Skin epidermis (tissue), 12 donors: ENCODE data around the gene TWIST2.

Experiments
- H3K27ac ChIP-seq, 21 experiments: fragments of 200-600 bp; sonication (generic) in 11 of 21; one replicate each; pipeline ENCODE4 v1.5.0; 2020; ENCODE audit warnings: mild to moderate bottlenecking in 3 of 21, inconsistent platforms in 2 of 21, moderate library complexity in 2 of 21
- H3K4me3 ChIP-seq, 7 experiments: fragments of 200-600 bp; sonication (generic) in 2 of 7; one replicate each; pipeline ENCODE4 v1.5.0; 2020; ENCODE audit warnings: inconsistent platforms in 2 of 7, mild to moderate bottlenecking in 2 of 7, moderate library complexity in 1 of 7

Gene TWIST2

GRCh38 chr2:238925816-238926521 lies 78.1 kb downstream of the TWIST2 start:
- no peak overlapping the region for H3K27ac ChIP-seq
- no peak overlapping the region for H3K4me3 ChIP-seq

GRCh38 chr2:238926761-238927611 lies 79.1 kb downstream of the TWIST2 start:
- Histone ChIP-seq H3K4me3 (no peak overlapping the region), H3K27ac (no peak overlapping the region)

GRCh38 chr2:238927746-238928519 lies 80.0 kb downstream of the TWIST2 start:
- Histone ChIP-seq H3K27ac (no peak overlapping the region), H3K4me3 (no peak overlapping the region)

GRCh38 chr2:238928520-238929241 lies 80.8 kb downstream of the TWIST2 start:
- peak overlapping the region in 1 of 21 experiments; percentile 4 for H3K27ac ChIP-seq
- H3K4me3 ChIP-seq = no peak overlapping the region

GRCh38 chr2:238929242-238930081 lies 81.6 kb downstream of the TWIST2 start:
- Histone ChIP-seq H3K27ac (peak overlapping the region in 1 of 21 experiments; percentile 4), H3K4me3 (no peak overlapping the region)

- H3K4me3 ChIP-seq = no peak overlapping the region
- peak overlapping the region in 1 of 21 experiments; percentile 4 for H3K27ac ChIP-seq
Measured at GRCh38 chr2:238930216-238930615, 82.3 kb downstream of the TWIST2 start.

- no peak overlapping the region for H3K4me3 ChIP-seq
- H3K27ac ChIP-seq = no peak overlapping the region
Measured at GRCh38 chr2:238936162-238937052, 88.5 kb downstream of the TWIST2 start.

GRCh38 chr2:238938003-238938400 lies 90.1 kb downstream of the TWIST2 start:
- Histone ChIP-seq H3K4me3 (no peak overlapping the region), H3K27ac (peak overlapping the region in 7 of 21 experiments; percentile 13 to 70 (median 40))

- Histone ChIP-seq H3K27ac (peak overlapping the region in 7 of 21 experiments; percentile 13 to 70 (median 40)), H3K4me3 (no peak overlapping the region)
Measured at GRCh38 chr2:238938401-238939055, 90.6 kb downstream of the TWIST2 start.

GRCh38 chr2:238939074-238939473 lies 91.2 kb downstream of the TWIST2 start:
- Histone ChIP-seq H3K27ac (peak overlapping the region in 5 of 21 experiments; percentile 3 to 71 (median 41)), H3K4me3 (no peak overlapping the region)

- Histone ChIP-seq H3K4me3 (no peak overlapping the region), H3K27ac (peak overlapping the region in 5 of 21 experiments; percentile 3 to 71 (median 41))
Measured at GRCh38 chr2:238939521-238940403, 91.9 kb downstream of the TWIST2 start.

GRCh38 chr2:238940806-238941205 lies 92.9 kb downstream of the TWIST2 start:
- no peak overlapping the region for H3K27ac ChIP-seq
- H3K4me3 ChIP-seq = no peak overlapping the region

GRCh38 chr2:238941262-238941792 lies 93.4 kb downstream of the TWIST2 start:
- Histone ChIP-seq H3K4me3 (no peak overlapping the region), H3K27ac (no peak overlapping the region)

GRCh38 chr2:238942080-238942725 lies 94.3 kb downstream of the TWIST2 start:
- Histone ChIP-seq H3K27ac (no peak overlapping the region), H3K4me3 (no peak overlapping the region)

- H3K4me3 ChIP-seq = no peak overlapping the region
- H3K27ac ChIP-seq = no peak overlapping the region
Measured at GRCh38 chr2:238942726-238943300, 94.9 kb downstream of the TWIST2 start.
